ENCODE measurements around the gene UCN. TPM values are rescaled to one million over a fixed set of nuclear protein-coding genes. Genes with fewer than 3 reads are reported as not detected.
"Not testable (repeated sequence)": the region's sequence is repeated elsewhere in the genome, so short reads cannot be mapped to it uniquely, and the experiment has no call there.

UCN gene
- total RNA-seq, 1 experiment from 2014 or later: 4.6 TPM

DNA sequence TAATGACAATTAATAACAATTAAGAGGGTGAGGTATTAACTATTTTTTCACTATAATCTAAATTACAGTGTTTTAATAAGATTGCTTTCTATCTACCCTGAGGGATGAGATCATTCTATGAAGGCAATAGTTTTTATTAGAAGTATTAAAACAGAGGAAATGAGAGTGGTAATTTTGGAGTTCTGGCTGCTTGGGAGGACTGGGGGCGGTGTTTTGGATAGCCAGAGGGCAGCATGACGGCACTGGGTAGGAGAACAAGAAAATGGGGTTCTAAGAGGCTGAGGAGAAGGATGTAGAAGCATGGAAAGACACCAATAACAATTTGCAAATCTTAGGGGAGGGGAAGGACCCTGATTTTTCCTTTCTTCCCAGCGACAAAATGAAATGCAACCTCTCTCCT lies 38.1 kb downstream of the UCN start:
- no peaks in the 10 kb centered on the region for H3K4me1 Mint-ChIP-seq (ENCODE audit: low read depth, unreplicated experiment)
- CTCF ChIA-PET: interaction anchor here (1.2 kb wide), 1 partner anchor 10 kb away, joined by 3 read pairs; no protein-coding TSS in a partner anchor
- H3K36me3 Mint-ChIP-seq (ENCODE audit: insufficient read depth, unreplicated experiment): no peaks in the 10 kb centered on the region
- DNase-seq: no peak
- peaks cover 17% of the 10 kb centered on the region for H3K27me3 Mint-ChIP-seq (ENCODE audit: unreplicated experiment)
- no peaks in the 10 kb centered on the region for H3K9me3 Mint-ChIP-seq (ENCODE audit: low read depth, unreplicated experiment)
- intact Hi-C loops (cut with micrococcal nuclease; ENCODE audit: unreplicated experiment): no loop called here
- no TSS peak for BruUV-seq (replicated peaks)
- H3K4me3 Mint-ChIP-seq (ENCODE audit: low read depth, unreplicated experiment): no peak overlapping the region
- no peak overlapping the region for H3K27ac Mint-ChIP-seq (ENCODE audit: unreplicated experiment)
- no peak for TF ChIP-seq CTCF (IDR thresholded peaks at IDR 0.05; ENCODE audit: unreplicated experiment)

- BruUV-seq (replicated peaks); H3K27ac Mint-ChIP-seq (ENCODE audit: unreplicated experiment); H3K9me3 Mint-ChIP-seq (ENCODE audit: low read depth, unreplicated experiment); H3K36me3 Mint-ChIP-seq (ENCODE audit: insufficient read depth, unreplicated experiment); H3K4me3 Mint-ChIP-seq (ENCODE audit: low read depth, unreplicated experiment); intact Hi-C loops (cut with micrococcal nuclease; ENCODE audit: unreplicated experiment); DNase-seq; H3K4me1 Mint-ChIP-seq (ENCODE audit: low read depth, unreplicated experiment); H3K27me3 Mint-ChIP-seq (ENCODE audit: unreplicated experiment): not testable (repeated sequence)
- CTCF ChIA-PET: interaction anchor here (0.7 kb wide), 1 partner anchor 12 kb away, joined by 3 read pairs; no protein-coding TSS in a partner anchor
These were observed 39.9 kb downstream of the UCN start for GRCh38 chr2:27268296-27268695.

DNA sequence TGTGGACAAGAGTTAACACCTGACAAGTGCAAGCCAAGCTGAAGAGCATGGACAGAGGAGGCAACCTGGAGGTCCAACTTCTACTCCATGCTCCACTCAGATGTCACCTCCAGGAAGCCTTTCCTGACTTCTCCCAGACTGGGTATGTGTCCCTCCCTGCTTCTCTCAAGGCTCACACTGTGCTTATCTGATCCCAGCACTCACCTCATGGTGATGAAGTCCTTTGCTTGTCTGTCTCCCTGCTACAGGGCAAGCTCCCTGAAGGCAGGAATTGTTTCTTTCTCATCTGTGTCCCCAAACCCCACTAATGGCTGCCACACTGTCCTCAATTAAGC lies 42.7 kb downstream of the UCN start:
- H3K27ac Mint-ChIP-seq (ENCODE audit: unreplicated experiment): no peak overlapping the region
- no peaks in the 10 kb centered on the region for H3K9me3 Mint-ChIP-seq (ENCODE audit: low read depth, unreplicated experiment)
- intact Hi-C loops (cut with micrococcal nuclease; ENCODE audit: unreplicated experiment): no loop called here
- CTCF ChIA-PET: interaction anchor here (0.7 to 2.3 kb wide), 5 partner anchors 14 to 156 kb away, joined by 3 to 14 read pairs (median 4); partner anchors contain the start of gene TRIM54
- H3K27me3 Mint-ChIP-seq (ENCODE audit: unreplicated experiment): peaks cover 19% of the 10 kb centered on the region
- DNase-seq: no peak
- no peak for TF ChIP-seq CTCF (IDR thresholded peaks at IDR 0.05; ENCODE audit: unreplicated experiment)
- no peak overlapping the region for H3K4me3 Mint-ChIP-seq (ENCODE audit: low read depth, unreplicated experiment)
- BruUV-seq (replicated peaks): no TSS peak
- peaks cover 12% of the 10 kb centered on the region for H3K36me3 Mint-ChIP-seq (ENCODE audit: insufficient read depth, unreplicated experiment)
- peaks cover 7% of the 10 kb centered on the region for H3K4me1 Mint-ChIP-seq (ENCODE audit: low read depth, unreplicated experiment)

GRCh38 chr2:27264753-27265535 lies 43.3 kb downstream of the UCN start:
- Mint-ChIP-seq H3K27me3 (ENCODE audit: unreplicated experiment) (peaks cover 24% of the 10 kb centered on the region), H3K4me3 (ENCODE audit: low read depth, unreplicated experiment) (peak overlapping the region; percentile 67), H3K27ac (ENCODE audit: unreplicated experiment) (no peak overlapping the region), H3K36me3 (ENCODE audit: insufficient read depth, unreplicated experiment) (peaks cover 12% of the 10 kb centered on the region), H3K9me3 (ENCODE audit: low read depth, unreplicated experiment) (no peaks in the 10 kb centered on the region), H3K4me1 (ENCODE audit: low read depth, unreplicated experiment) (peaks cover 7% of the 10 kb centered on the region)
- CTCF ChIA-PET: interaction anchor here (0.7 to 2.3 kb wide), 5 partner anchors 15 to 156 kb away, joined by 3 to 14 read pairs (median 4); partner anchors contain the start of gene TRIM54
- DNase-seq: peak; percentile 87
- intact Hi-C loops (cut with micrococcal nuclease; ENCODE audit: unreplicated experiment): no loop called here
- no TSS peak for BruUV-seq (replicated peaks)
- TF ChIP-seq CTCF (IDR thresholded peaks at IDR 0.05; ENCODE audit: unreplicated experiment): peak; percentile 67

- CTCF ChIA-PET: interaction anchor here (1.1 to 2.3 kb wide), 3 partner anchors 16 to 39 kb away, joined by 3 to 14 read pairs (median 9); no protein-coding TSS in a partner anchor
- peak; percentile 20 for DNase-seq
- Mint-ChIP-seq H3K4me3 (ENCODE audit: low read depth, unreplicated experiment) (peak overlapping the region; percentile 67), H3K27me3 (ENCODE audit: unreplicated experiment) (peaks cover 31% of the 10 kb centered on the region), H3K4me1 (ENCODE audit: low read depth, unreplicated experiment) (peaks cover 7% of the 10 kb centered on the region), H3K27ac (ENCODE audit: unreplicated experiment) (no peak overlapping the region), H3K9me3 (ENCODE audit: low read depth, unreplicated experiment) (no peaks in the 10 kb centered on the region), H3K36me3 (ENCODE audit: insufficient read depth, unreplicated experiment) (peaks cover 12% of the 10 kb centered on the region)
- no TSS peak for BruUV-seq (replicated peaks)
- intact Hi-C loops (cut with micrococcal nuclease; ENCODE audit: unreplicated experiment): no loop called here
- TF ChIP-seq CTCF (IDR thresholded peaks at IDR 0.05; ENCODE audit: unreplicated experiment): no peak
These were observed 43.9 kb downstream of the UCN start for GRCh38 chr2:27264253-27264752.

All from Calu3 (cell line).